Fibroblast of lung (primary cell): ENCODE data around the gene MON1A.

Experiments
- EZH2 ChIP-seq: IDR thresholded peaks from 2 replicates; pipeline ENCODE4 v1.5.1; 2012; ENCODE audit warnings: low read length, control low read depth, mild to moderate bottlenecking; ENCODE audit errors: missing control alignments
- TF ChIP-seq, protein P1 (sequence below), 2 donors: IDR thresholded peaks in 1 of 2; conservative IDR thresholded peaks in 1 of 2; 1 replicate in 1 of 2; 2 replicates in 1 of 2; pipeline ENCODE4 v1.5.1; 2011 to 2012; ENCODE audit warnings: low read length in 2 of 2, control low read depth in 1 of 2, inconsistent platforms in 1 of 2, low read depth in 1 of 2, mild to moderate bottlenecking in 1 of 2

DNA sequence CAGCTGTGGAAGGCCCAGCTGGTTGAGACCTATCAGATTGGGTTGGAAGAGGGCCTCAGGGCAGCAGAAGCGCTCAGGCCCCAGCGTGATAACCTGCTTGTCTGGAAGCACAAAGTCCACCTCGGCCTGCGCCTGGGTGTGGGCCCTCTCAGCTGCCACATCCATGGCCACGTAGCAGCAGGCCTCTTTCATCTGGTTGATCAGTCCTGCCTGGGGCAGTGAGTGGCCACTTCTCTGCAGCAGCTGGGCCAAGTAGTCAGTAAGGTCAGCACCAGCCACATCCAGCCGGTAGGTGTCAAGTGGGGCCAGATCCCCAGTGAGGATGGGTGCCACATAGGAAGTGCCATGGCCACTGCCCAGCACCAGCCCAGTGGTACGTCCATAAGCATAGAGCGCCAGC is 56.0 kb downstream of the MON1A start:
- TF ChIP-seq EZH2, result no peak
- TF ChIP-seq, protein P1, sequence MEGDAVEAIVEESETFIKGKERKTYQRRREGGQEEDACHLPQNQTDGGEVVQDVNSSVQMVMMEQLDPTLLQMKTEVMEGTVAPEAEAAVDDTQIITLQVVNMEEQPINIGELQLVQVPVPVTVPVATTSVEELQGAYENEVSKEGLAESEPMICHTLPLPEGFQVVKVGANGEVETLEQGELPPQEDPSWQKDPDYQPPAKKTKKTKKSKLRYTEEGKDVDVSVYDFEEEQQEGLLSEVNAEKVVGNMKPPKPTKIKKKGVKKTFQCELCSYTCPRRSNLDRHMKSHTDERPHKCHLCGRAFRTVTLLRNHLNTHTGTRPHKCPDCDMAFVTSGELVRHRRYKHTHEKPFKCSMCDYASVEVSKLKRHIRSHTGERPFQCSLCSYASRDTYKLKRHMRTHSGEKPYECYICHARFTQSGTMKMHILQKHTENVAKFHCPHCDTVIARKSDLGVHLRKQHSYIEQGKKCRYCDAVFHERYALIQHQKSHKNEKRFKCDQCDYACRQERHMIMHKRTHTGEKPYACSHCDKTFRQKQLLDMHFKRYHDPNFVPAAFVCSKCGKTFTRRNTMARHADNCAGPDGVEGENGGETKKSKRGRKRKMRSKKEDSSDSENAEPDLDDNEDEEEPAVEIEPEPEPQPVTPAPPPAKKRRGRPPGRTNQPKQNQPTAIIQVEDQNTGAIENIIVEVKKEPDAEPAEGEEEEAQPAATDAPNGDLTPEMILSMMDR (conservative IDR thresholded peaks at IDR 0.05 in 1 of 2, IDR thresholded peaks at IDR 0.05 in 1 of 2; ENCODE audit: low read depth in 1 of 2, low read length in 2 of 2), result no peak
